K562 (cell line): ENCODE results near the gene ERCC1. TPM values are rescaled to one million over a fixed set of nuclear protein-coding genes. Genes with fewer than 3 reads are reported as not detected.

Source experiments
- ARID2 ChIP-seq: fragments of 450-650 bp; IDR thresholded peaks from 2 replicates; pipeline ENCODE4 v1.6.1; 2017; ENCODE audit warnings: antibody characterized with exemption, mild to moderate bottlenecking
- DNMT1 ChIP-seq: fragments of 450-650 bp; IDR thresholded peaks from 2 replicates; pipeline ENCODE4 v1.6.1; 2016; ENCODE audit warnings: antibody characterized with exemption, mild to moderate bottlenecking
- EWSR1 ChIP-seq: fragments of 450-650 bp; IDR thresholded peaks from 2 replicates; pipeline ENCODE4 v1.6.1; 2018; ENCODE audit warnings: borderline replicate concordance, mild to moderate bottlenecking, low read depth, moderate library complexity; ENCODE audit not compliant: partially characterized antibody
- KDM1A ChIP-seq, 2 experiments: fragments of 450-650 bp; IDR thresholded peaks; 2 replicates each; pipeline ENCODE4 v1.6.1; 2016; ENCODE audit warnings: mild to moderate bottlenecking in 2 of 2
- MCM7 ChIP-seq, 2 experiments: fragments of 450-650 bp; IDR thresholded peaks; 2 replicates each; pipeline ENCODE4 v1.6.1; 2016 to 2018
- MTA1 ChIP-seq: fragments of 450-650 bp; IDR thresholded peaks from 2 replicates; pipeline ENCODE4 v1.6.1; 2017; ENCODE audit warnings: borderline replicate concordance
- NFIX ChIP-seq: fragments of 250-450 bp; sonication (Bioruptor Pico); IDR thresholded peaks from 2 replicates; pipeline ENCODE4 v1.4.0; 2020; ENCODE audit warnings: low read depth, mild to moderate bottlenecking, moderate library complexity
- PCBP1 ChIP-seq: fragments of 200-400 bp; formaldehyde crosslinking; IDR thresholded peaks from 2 replicates; pipeline ENCODE4 v1.6.1; 2018; ENCODE audit warnings: mild to moderate bottlenecking, low read depth, low read length; ENCODE audit not compliant: poor library complexity, severe bottlenecking
- SP2 ChIP-seq: IDR thresholded peaks from 2 replicates; pipeline ENCODE4 v1.6.1; 2011; ENCODE audit warnings: mild to moderate bottlenecking, low read depth, low read length, moderate library complexity; ENCODE audit not compliant: poor library complexity, severe bottlenecking; ENCODE audit errors: extremely low read depth
- ZNF174 ChIP-seq: fragments of 250-450 bp; sonication (Bioruptor Pico); IDR thresholded peaks from 2 replicates; pipeline ENCODE4 v1.4.0; 2020; ENCODE audit warnings: mild to moderate bottlenecking
- ZNF184 ChIP-seq: sonication (generic); formaldehyde crosslinking; IDR thresholded peaks from 2 replicates; pipeline ENCODE4 v1.5.0; 2020; ENCODE audit warnings: missing genetic modification reagents
- ZNF197 ChIP-seq: fragments of 200-800 bp; sonication (Bioruptor generic); IDR thresholded peaks from 2 replicates; pipeline ENCODE4 v1.6.1; 2016; ENCODE audit warnings: low read depth, missing genetic modification characterization, missing compliant biosample characterization
- ZNF24 ChIP-seq: fragments of 450-650 bp; IDR thresholded peaks from 2 replicates; pipeline ENCODE4 v1.6.1; 2016
- ZSCAN32 ChIP-seq: fragments of 450-650 bp; formaldehyde crosslinking; IDR thresholded peaks from 2 replicates; pipeline ENCODE4 v1.4.0; 2020; ENCODE audit warnings: mild to moderate bottlenecking, moderate library complexity
- polyA plus RNA-seq, 8 experiments: library from polyadenylated mRNA; depleted of rRNA in 4 of 8; stranded (reverse) in 5 of 8; unstranded in 3 of 8; fragments of >200 nt; fragmentation: Nextera tagmentation in 2 of 8; fragmentation: Illumina TruSeq in 1 of 8; extraction: Ambion mirVana in 2 of 8; extraction: Trizol in 1 of 8; gene quantifications; 2 replicates each; pipeline versions ENCODE4 v1.2.1 to v1.2.3, GENCODE V29; 2011 to 2014; ENCODE audit warnings: inconsistent platforms in 1 of 8, missing spikeins in 1 of 8
- total RNA-seq, 7 experiments: library from RNA; depleted of rRNA in 6 of 7; stranded (reverse); fragments of >200 nt in 6 of 7; fragmentation: Illumina TruSeq in 2 of 7; extraction: Trizol in 2 of 7; gene quantifications; 2 replicates each; pipeline versions ENCODE4 v1.2.1 to v1.2.3, GENCODE V29; 2011 to 2021; ENCODE audit warnings: low replicate concordance in 1 of 7
- TF ChIP-seq, protein P1 (sequence below), 2 experiments: IDR thresholded peaks in 1 of 2; conservative IDR thresholded peaks in 1 of 2; 2 replicates each; pipeline ENCODE4 v1.6.1; 2016; ENCODE audit warnings: low read depth in 2 of 2, mild to moderate bottlenecking in 1 of 2, missing compliant biosample characterization in 1 of 2, missing genetic modification characterization in 1 of 2, moderate library complexity in 1 of 2
- TF ChIP-seq, protein P2 (sequence below): fragments of 250-450 bp; sonication (Bioruptor Pico); IDR thresholded peaks from 2 replicates; pipeline ENCODE4 v1.4.0; 2020
- TF ChIP-seq, protein P3 (sequence below), 3 experiments: IDR thresholded peaks in 2 of 3; conservative IDR thresholded peaks in 1 of 3; 2 replicates each; pipeline ENCODE4 v1.5.1; 2011 to 2012; ENCODE audit warnings: low read length in 3 of 3, mild to moderate bottlenecking in 3 of 3, control low read depth in 2 of 3, improper control_type of control experiment in 1 of 3, inconsistent platforms in 1 of 3, low read depth in 1 of 3, mixed read lengths in 1 of 3, moderate library complexity in 1 of 3; ENCODE audit not compliant: insufficient read depth in 2 of 3
- TF ChIP-seq, protein P4 (sequence below): sonication (generic); formaldehyde crosslinking; IDR thresholded peaks from 2 replicates; pipeline ENCODE4 v1.8.0; 2022; ENCODE audit warnings: mild to moderate bottlenecking, missing genetic modification reagents

Gene ERCC1
- total and polyA plus RNA-seq, 9 of the 15 experiments (the other 6 are each of a cell fraction or from before 2014, with no cell fraction given), result 9.3 to 92.6 (median 60.0) TPM

DNA sequence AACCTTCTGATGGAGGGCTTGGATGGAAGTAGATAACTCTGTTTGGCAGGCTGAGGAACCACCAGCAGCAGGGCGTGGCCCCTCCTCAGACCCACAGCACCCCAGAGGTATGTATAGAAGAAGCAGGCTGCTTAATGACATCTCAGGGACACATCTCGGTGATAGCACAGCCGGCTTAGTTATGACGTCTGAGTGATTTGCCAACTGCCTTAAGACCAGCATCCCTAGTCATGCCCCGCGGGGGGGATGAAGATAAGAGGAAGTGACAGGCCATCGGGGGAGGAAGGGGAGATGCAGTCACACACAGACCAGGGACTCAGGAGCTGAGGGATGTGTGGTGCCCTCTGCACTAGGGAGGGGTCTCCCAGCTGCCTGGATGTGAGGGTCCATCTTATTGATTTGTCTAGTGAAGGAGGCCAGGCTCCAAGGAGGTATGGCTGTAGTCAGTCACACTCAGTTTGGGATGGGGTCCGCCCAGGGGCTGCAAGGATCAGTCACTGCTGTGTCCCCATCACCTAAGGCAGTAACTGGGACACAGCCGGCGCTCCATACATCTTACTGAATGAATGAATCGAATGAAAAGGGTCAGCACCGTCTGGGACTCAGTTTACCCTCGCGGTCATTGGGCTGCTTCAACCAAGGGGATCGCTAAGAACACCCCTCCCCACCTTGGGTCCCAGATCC lies 19.2 kb upstream of the ERCC1 start (continued):
- TF ChIP-seq, protein P1, sequence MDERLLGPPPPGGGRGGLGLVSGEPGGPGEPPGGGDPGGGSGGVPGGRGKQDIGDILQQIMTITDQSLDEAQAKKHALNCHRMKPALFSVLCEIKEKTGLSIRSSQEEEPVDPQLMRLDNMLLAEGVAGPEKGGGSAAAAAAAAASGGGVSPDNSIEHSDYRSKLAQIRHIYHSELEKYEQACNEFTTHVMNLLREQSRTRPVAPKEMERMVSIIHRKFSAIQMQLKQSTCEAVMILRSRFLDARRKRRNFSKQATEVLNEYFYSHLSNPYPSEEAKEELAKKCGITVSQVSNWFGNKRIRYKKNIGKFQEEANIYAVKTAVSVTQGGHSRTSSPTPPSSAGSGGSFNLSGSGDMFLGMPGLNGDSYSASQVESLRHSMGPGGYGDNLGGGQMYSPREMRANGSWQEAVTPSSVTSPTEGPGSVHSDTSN (CRISPR knock-in tag; IDR thresholded peaks at IDR 0.05; ENCODE audit: low read depth), result no peak
- TF ChIP-seq, protein P1 (tag; conservative IDR thresholded peaks at IDR 0.05; ENCODE audit: low read depth), result peak; percentile 67
- TF ChIP-seq ZNF197 (CRISPR knock-in tag) (peak; percentile 69), ZNF174 (no peak), ZNF24 (peak; percentile 47; the same call in 1 of the 2 replicates), MTA1 (peak; percentile 51; the same call in 1 of the 2 replicates), SP2 (no peak), EWSR1 (no peak), ZNF184 (CRISPR knock-in tag) (no peak), DNMT1 (no peak), ARID2 (no peak), KDM1A (IDR thresholded peaks at IDR 0.05) (peak; percentile 75 to 81; a peak in 3 of 4 replicates), PCBP1 (no peak), NFIX (no peak), ZSCAN32 (CRISPR knock-in tag) (no peak), MCM7 (IDR thresholded peaks at IDR 0.05) (no peak)
- TF ChIP-seq, protein P2, sequence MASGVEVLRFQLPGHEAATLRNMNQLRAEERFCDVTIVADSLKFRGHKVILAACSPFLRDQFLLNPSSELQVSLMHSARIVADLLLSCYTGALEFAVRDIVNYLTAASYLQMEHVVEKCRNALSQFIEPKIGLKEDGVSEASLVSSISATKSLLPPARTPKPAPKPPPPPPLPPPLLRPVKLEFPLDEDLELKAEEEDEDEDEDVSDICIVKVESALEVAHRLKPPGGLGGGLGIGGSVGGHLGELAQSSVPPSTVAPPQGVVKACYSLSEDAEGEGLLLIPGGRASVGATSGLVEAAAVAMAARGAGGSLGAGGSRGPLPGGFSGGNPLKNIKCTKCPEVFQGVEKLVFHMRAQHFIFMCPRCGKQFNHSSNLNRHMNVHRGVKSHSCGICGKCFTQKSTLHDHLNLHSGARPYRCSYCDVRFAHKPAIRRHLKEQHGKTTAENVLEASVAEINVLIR (CRISPR knock-in tag), result peak; percentile 78
- TF ChIP-seq, protein P3, sequence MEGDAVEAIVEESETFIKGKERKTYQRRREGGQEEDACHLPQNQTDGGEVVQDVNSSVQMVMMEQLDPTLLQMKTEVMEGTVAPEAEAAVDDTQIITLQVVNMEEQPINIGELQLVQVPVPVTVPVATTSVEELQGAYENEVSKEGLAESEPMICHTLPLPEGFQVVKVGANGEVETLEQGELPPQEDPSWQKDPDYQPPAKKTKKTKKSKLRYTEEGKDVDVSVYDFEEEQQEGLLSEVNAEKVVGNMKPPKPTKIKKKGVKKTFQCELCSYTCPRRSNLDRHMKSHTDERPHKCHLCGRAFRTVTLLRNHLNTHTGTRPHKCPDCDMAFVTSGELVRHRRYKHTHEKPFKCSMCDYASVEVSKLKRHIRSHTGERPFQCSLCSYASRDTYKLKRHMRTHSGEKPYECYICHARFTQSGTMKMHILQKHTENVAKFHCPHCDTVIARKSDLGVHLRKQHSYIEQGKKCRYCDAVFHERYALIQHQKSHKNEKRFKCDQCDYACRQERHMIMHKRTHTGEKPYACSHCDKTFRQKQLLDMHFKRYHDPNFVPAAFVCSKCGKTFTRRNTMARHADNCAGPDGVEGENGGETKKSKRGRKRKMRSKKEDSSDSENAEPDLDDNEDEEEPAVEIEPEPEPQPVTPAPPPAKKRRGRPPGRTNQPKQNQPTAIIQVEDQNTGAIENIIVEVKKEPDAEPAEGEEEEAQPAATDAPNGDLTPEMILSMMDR (IDR thresholded peaks at IDR 0.05 in 2 of 3, conservative IDR thresholded peaks at IDR 0.05 in 1 of 3; ENCODE audit: insufficient read depth in 2 of 3, low read depth in 1 of 3, low read length in 3 of 3), result no peak
- TF ChIP-seq, protein P4, sequence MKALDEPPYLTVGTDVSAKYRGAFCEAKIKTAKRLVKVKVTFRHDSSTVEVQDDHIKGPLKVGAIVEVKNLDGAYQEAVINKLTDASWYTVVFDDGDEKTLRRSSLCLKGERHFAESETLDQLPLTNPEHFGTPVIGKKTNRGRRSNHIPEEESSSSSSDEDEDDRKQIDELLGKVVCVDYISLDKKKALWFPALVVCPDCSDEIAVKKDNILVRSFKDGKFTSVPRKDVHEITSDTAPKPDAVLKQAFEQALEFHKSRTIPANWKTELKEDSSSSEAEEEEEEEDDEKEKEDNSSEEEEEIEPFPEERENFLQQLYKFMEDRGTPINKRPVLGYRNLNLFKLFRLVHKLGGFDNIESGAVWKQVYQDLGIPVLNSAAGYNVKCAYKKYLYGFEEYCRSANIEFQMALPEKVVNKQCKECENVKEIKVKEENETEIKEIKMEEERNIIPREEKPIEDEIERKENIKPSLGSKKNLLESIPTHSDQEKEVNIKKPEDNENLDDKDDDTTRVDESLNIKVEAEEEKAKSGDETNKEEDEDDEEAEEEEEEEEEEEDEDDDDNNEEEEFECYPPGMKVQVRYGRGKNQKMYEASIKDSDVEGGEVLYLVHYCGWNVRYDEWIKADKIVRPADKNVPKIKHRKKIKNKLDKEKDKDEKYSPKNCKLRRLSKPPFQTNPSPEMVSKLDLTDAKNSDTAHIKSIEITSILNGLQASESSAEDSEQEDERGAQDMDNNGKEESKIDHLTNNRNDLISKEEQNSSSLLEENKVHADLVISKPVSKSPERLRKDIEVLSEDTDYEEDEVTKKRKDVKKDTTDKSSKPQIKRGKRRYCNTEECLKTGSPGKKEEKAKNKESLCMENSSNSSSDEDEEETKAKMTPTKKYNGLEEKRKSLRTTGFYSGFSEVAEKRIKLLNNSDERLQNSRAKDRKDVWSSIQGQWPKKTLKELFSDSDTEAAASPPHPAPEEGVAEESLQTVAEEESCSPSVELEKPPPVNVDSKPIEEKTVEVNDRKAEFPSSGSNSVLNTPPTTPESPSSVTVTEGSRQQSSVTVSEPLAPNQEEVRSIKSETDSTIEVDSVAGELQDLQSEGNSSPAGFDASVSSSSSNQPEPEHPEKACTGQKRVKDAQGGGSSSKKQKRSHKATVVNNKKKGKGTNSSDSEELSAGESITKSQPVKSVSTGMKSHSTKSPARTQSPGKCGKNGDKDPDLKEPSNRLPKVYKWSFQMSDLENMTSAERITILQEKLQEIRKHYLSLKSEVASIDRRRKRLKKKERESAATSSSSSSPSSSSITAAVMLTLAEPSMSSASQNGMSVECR (CRISPR knock-in tag), result peak; percentile 68; the same call in 1 of the 2 replicates
